Measurements from ENCODE around the gene CDKN1C.
"Not testable (repeated sequence)": the region's sequence is repeated elsewhere in the genome, so short reads cannot be mapped to it uniquely, and the experiment has no call there.

Gene CDKN1C

GRCh38 chr11:2922655-2923054 is 37.1 kb upstream of the CDKN1C start:
- FAIRE-seq: no peak

DNA sequence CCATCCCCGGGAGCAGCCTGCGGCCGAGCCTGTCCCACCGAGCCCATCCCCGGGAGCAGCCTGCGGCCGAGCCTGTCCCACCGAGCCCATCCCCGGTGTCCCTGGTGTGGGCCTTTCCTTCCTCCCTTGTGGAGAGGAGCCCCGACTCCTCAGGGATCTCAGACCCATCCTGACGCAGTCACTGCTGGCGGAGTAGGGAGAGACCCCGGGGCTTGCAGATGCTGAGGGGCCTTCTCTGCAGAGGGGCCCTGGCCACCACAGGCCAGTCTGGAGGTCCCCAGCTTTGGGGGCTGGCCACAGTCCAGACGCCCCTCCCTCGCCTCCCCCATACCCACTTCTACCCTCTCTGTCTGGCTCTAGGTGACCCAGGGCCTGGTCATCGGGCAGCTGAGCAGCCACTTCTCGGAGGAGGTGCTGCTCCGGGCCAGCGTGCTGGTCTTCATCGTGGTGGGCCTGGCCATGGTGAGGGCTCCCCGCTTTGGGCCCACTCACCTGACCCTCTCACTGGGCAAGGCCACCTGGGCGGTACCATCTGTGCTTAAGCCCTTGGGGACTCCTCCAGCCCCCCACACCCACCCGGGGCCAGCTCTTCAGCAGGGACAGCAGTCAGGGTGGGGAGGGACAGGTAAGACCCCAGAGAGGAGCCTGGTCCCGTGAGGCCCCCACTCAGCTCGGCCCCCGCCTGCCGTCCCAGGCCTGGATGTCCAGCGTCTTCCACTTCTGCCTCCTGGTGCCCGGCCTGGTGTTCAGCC is 36.3 kb upstream of the CDKN1C start:
- FAIRE-seq: no peak

- no peak for FAIRE-seq
These were observed 35.7 kb upstream of the CDKN1C start for GRCh38 chr11:2921261-2921660.

GRCh38 chr11:2920343-2920742 is 34.8 kb upstream of the CDKN1C start:
- FAIRE-seq: no peak

DNA sequence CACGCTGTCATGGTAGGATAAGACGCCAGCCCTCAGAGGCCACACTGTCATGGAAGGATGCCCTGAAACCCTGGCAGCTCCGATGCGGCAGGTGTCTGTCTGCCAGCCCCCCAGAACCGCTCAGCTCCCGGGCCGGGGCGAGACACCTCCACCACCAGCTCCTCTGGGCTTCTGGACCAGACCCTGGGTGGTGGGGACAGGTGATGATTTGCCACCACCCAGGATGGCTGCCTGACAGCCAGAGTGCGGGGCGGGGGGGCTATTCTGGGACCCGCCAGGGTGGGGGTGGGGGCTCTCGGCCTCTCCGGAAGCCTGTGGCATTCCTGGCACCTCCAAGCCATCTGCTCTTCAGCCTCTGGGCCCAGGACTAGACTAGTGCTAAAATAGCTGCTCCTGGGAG is 34.3 kb upstream of the CDKN1C start:
- FAIRE-seq: no peak

- no peak for FAIRE-seq
These were observed 33.6 kb upstream of the CDKN1C start for GRCh38 chr11:2919188-2919587.

GRCh38 chr11:2917842-2918490 is 32.4 kb upstream of the CDKN1C start:
- FAIRE-seq: no peak

DNA sequence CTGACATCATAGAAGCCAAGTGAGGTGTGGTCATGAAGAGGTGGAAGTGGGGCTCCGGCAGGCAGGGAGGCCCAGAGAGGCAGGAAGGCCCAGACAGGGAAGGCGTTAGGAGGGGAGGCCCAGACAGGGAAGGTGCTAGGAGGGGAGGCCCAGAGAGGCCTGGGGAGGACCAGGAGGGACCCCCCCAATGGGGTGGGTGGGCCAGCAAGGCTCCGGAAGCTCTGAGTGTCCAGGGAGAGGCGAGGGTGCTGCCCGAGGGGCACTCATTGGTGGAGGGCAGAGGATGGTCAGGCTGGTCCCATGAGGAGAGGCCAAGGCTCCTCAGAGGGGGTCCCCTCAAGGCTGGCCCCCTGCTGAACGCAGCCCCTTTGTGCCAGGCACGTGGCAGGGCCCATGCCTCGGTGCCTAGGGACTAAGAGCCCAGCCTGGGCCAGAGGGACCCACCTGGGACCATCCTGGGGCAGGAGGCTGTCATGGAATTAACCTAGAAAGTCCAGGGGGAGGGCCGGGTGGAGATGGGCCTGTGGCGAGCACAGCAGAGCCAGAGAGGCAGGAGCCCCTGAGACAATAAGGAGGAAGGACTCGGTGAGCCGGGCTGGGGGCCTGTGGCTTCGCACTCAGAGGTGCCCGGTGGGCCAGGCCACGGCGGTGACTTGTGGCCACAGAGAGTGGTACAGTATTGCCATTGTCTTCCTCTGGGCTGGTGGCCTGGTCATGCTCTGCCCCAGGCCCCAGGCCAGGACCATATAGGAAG is 31.5 kb upstream of the CDKN1C start:
- FAIRE-seq: no peak

- FAIRE-seq: no peak
These were observed 30.7 kb upstream of the CDKN1C start for GRCh38 chr11:2916114-2916891.

GRCh38 chr11:2915473-2915872 is 29.9 kb upstream of the CDKN1C start:
- no peak for FAIRE-seq

DNA sequence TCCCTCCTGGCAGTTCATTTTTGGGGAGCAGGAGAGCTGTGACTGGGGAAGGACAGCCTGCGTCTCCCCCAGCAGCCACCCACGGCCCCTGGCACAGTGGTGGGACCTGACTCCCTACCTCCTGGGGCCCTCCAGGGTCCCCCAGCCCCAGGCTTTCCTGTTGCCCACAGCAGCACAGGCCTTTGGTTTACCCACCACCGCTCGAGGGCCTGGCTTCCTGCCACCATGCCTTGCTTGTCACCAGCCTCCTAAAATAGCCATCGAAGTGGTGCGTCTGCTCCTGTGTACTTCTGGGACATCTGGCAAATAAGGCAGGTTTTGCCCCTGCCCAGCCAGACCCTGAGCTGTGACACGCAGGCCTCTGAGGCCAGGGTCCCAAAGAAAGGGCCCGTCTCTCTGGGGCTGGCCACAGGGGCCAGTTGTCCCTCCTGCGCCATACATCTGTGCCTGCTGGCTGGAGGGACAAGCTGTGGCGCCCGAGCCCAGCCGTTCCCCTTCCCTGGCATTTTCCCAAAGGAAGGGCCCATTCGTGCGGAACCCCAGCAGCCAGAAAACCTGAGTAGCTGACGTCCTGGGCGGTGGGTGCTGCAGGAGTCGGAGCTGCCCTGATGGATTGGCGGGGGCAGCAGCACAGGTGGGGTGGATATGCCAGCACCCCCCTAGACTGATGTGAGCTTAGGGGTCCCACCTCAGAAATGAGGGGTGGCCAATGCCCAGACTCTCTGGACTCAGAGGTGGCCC is 29.1 kb upstream of the CDKN1C start:
- FAIRE-seq: no peak

GRCh38 chr11:2913776-2914175 is 28.2 kb upstream of the CDKN1C start:
- FAIRE-seq: no peak

- FAIRE-seq: no peak
These were observed 27.4 kb upstream of the CDKN1C start for GRCh38 chr11:2913019-2913431.

DNA sequence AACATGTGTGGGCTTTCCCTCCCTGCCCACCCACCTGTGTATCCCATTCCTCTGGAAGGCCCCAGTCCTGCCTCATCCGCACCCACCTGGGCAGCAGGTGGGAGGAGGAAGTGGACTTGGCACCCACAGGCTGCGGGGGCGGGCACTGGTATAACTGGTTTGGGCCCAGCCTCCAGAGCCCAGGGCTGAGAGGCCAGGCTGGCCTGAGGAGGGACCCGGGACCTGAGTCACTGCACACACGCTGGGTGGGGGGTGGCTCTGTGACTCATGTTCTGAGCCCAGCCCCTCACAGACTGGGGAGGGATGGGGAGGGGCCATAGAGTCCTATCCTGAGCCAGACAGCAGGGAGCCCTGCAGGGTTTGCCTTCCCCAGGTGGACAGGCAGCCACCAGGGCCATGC is 26.9 kb upstream of the CDKN1C start:
- no peak for FAIRE-seq

- FAIRE-seq: no peak
These were observed 26.3 kb upstream of the CDKN1C start for GRCh38 chr11:2911785-2912391.

DNA sequence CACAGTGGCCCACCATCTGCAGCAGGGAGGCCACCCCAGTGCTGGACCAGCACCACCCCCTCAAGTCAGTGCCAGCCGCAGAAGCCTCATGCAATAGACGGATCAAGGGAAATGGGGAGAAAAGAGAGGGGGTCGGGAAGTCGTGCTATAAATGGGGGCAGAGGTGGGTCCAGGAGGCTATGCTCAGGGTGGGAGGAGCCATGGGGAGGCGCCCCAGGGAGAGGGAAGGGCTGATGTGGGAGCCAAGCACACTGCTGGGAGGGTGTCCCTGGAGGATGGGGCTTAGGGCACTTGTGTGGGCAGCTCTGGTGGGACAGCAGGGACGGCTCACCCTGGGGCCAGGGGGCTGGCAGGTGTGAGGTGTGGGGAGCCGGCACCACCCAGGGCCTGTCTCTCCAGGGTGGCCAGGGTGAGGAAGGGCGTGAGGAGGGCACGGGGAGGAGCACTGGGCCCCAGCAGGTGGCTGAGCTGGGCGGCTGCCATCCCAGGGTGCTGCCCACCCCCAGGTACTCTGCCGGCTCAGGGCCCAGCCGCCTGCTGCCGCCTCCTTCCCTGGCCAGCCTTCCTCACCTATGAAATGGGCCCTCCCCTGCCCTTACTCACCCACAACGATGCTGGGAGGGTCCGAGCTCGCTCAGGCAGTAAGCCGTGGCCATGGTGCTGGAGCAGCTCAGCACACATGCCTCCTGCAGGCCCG is 25.7 kb upstream of the CDKN1C start:
- FAIRE-seq: no peak

GRCh38 chr11:2910401-2910955 is 24.9 kb upstream of the CDKN1C start:
- no peak for FAIRE-seq

DNA sequence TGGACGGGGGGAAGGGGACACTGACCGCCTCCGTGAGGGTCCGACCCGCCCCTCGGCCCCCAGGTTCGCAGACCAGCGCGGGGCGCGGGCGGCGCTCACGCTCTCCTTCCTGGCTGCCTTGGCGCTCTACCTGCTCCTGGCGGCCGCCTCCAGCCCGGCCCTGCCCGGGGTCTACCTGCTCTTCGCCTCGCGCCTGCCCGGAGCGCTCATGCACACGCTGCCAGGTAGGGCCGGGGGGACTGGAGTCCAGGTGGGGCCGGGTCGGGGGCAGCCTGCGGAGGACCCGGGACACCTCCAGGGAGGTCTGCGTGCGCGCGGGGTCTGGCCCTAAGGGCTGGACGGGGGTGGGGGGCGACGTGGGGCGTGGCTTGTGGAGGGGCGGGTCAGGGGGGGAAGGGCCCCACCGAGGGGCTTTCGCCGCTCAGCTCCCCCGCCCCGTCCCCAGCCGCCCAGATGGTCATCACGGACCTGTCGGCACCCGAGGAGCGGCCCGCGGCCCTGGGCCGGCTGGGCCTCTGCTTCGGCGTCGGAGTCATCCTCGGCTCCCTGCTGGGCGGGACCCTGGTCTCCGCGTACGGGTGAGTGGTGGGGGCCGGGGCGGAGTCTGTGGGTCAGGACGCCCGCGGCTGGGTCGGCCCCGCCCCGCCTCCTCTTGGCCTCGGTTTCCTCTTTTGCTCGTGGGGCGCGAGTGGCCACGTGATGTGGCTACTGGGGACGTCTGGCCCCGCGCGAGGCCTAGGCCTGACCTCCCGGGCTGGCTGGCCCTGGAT is 23.7 kb upstream of the CDKN1C start:
- no peak for FAIRE-seq

DNA sequence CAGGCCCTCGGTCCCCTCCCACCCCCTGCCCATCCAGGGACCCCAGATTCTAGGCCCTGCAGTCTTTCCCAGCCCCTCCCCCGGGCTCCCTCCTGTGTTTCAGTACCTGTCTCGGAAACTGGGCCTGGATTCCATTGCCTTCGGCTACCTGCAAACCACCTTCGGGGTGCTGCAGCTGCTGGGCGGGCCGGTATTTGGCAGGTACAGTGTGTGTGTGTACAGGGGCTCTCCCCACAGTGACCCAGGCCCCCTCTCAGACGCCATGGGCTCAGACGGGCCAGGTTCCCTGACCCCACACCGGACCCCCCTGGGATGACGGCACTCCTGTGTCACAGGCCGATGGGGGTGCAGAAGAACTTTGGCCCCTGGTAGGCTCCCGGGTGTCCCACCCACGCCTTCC is 22.6 kb upstream of the CDKN1C start:
- no peak for FAIRE-seq

DNA sequence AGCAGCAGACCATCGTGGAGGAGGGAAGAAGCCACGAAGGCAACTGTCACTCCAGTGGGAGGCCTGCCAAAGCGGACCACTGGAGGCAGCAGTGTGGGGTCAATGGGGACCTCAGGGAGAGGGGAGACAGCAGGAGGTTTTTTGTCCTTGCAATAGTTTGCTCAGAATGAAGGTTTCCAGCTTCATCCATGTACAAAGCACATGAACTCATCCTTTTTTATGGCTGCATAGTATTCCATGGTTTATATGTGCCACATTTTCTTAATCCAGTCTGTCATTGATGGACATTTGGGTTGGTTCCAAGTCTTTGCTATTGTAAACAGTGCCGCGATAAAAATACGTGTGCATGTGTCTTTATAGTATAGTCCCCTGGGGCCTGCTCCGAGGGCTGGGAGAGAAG is 19.7 kb upstream of the CDKN1C start:
- FAIRE-seq: not testable (repeated sequence)
